HepG2 (cell line): Measurements from ENCODE around the gene SCAMP3. TPM values are rescaled to one million over a fixed set of nuclear protein-coding genes. Genes with fewer than 3 reads are reported as not detected.

Experiments used
- CENPX ChIP-seq: sonication (generic); formaldehyde crosslinking; IDR thresholded peaks from 2 replicates; pipeline ENCODE4 v1.9.0; 2021; ENCODE audit warnings: mild to moderate bottlenecking, missing genetic modification reagents, moderate library complexity
- MXD3 ChIP-seq: IDR thresholded peaks from 2 replicates; pipeline ENCODE4 v1.6.1; 2016; ENCODE audit warnings: mild to moderate bottlenecking, missing biosample characterization, missing genetic modification reagents
- PHF21A ChIP-seq: sonication (generic); formaldehyde crosslinking; IDR thresholded peaks from 2 replicates; pipeline ENCODE4 v1.5.0; 2020; ENCODE audit warnings: mild to moderate bottlenecking, missing genetic modification reagents
- PTBP1 ChIP-seq: fragments of 200-400 bp; formaldehyde crosslinking; IDR thresholded peaks from 2 replicates; pipeline ENCODE4 v1.6.1; 2018; ENCODE audit warnings: low read length, low read depth; ENCODE audit not compliant: poor library complexity, severe bottlenecking
- SP2 ChIP-seq: sonication (generic); formaldehyde crosslinking; IDR thresholded peaks from 2 replicates; pipeline ENCODE4 v1.5.1; 2020; ENCODE audit warnings: mild to moderate bottlenecking, missing genetic modification reagents
- TEAD3 ChIP-seq: optimal IDR thresholded peaks from 2 replicates; pipeline ENCODE3; 2016; ENCODE audit warnings: borderline replicate concordance
- ZFP1 ChIP-seq: IDR thresholded peaks from 2 replicates; pipeline ENCODE4 v1.6.1; 2016
- ZKSCAN5 ChIP-seq: sonication (generic); formaldehyde crosslinking; IDR thresholded peaks from 2 replicates; pipeline ENCODE4 v1.5.1; 2020; ENCODE audit warnings: mild to moderate bottlenecking, missing genetic modification reagents
- ZNF225 ChIP-seq: sonication (generic); formaldehyde crosslinking; IDR thresholded peaks from 2 replicates; pipeline ENCODE4 v1.4.0; 2020; ENCODE audit warnings: mild to moderate bottlenecking, missing genetic modification reagents
- ZNF264 ChIP-seq: sonication (generic); formaldehyde crosslinking; IDR thresholded peaks from 2 replicates; pipeline ENCODE4 v1.4.0; 2020; ENCODE audit warnings: missing genetic modification reagents
- ZNF446 ChIP-seq: sonication (generic); formaldehyde crosslinking; IDR thresholded peaks from 2 replicates; pipeline ENCODE4 v1.5.0; 2020; ENCODE audit warnings: mild to moderate bottlenecking, missing genetic modification reagents
- ZNF687 ChIP-seq: sonication (generic); formaldehyde crosslinking; IDR thresholded peaks from 2 replicates; pipeline ENCODE4 v1.5.1; 2020; ENCODE audit warnings: mild to moderate bottlenecking, missing genetic modification reagents, moderate library complexity
- ZNF761 ChIP-seq: sonication (generic); formaldehyde crosslinking; conservative IDR thresholded peaks from 2 replicates; pipeline ENCODE4 v1.4.0; 2020; ENCODE audit warnings: mild to moderate bottlenecking, missing genetic modification reagents
- ZNF891 ChIP-seq: sonication (generic); formaldehyde crosslinking; IDR thresholded peaks from 2 replicates; pipeline ENCODE4 v1.5.0; 2020; ENCODE audit warnings: mild to moderate bottlenecking, missing genetic modification reagents
- ZSCAN9 ChIP-seq: IDR thresholded peaks from 2 replicates; pipeline ENCODE4 v1.6.1; 2016; ENCODE audit warnings: borderline replicate concordance
- polyA plus RNA-seq, 8 experiments: library from polyadenylated mRNA; depleted of rRNA in 3 of 8; stranded (reverse) in 7 of 8; unstranded in 1 of 8; fragments of >200 nt; fragmentation: Illumina TruSeq in 4 of 8; extraction: Trizol in 4 of 8; gene quantifications; 2 replicates each; pipeline versions ENCODE4 v1.2.1 to v1.2.3, GENCODE V29; 2011 to 2016; ENCODE audit warnings: low read depth in 4 of 8, missing spikeins in 1 of 8, mixed read lengths in 1 of 8; ENCODE audit not compliant: insufficient read depth in 1 of 8
- total RNA-seq, 5 experiments: library from RNA; depleted of rRNA; stranded (reverse); fragments of >200 nt; fragmentation: Illumina TruSeq; extraction: Trizol; gene quantifications; 2 replicates each; pipeline ENCODE4 v1.2.3, GENCODE V29; 2016; ENCODE audit warnings: low read depth in 1 of 5
- TF ChIP-seq, protein P1 (sequence below): sonication (generic); formaldehyde crosslinking; IDR thresholded peaks from 2 replicates; pipeline ENCODE4 v1.9.0; 2022; ENCODE audit warnings: missing genetic modification reagents, mild to moderate bottlenecking, borderline replicate concordance
- TF ChIP-seq, protein P2 (sequence below): sonication (generic); formaldehyde crosslinking; IDR thresholded peaks from 2 replicates; pipeline ENCODE4 v1.8.0; 2022; ENCODE audit warnings: missing genetic modification reagents, mild to moderate bottlenecking, moderate library complexity, borderline replicate concordance
- TF ChIP-seq, protein P3 (sequence below): sonication (generic); formaldehyde crosslinking; IDR thresholded peaks from 2 replicates; pipeline ENCODE4 v1.5.0; 2020; ENCODE audit warnings: mild to moderate bottlenecking, missing genetic modification reagents

Gene SCAMP3
- total and polyA plus RNA-seq, 2 of the 13 experiments (the other 11 are each of a cell fraction or from before 2014, with no cell fraction given), result 46.8 to 83.3 TPM

GRCh38 chr1:155206891-155207805 lies 55.0 kb downstream of the SCAMP3 start (continued):
- TF ChIP-seq, protein P1, sequence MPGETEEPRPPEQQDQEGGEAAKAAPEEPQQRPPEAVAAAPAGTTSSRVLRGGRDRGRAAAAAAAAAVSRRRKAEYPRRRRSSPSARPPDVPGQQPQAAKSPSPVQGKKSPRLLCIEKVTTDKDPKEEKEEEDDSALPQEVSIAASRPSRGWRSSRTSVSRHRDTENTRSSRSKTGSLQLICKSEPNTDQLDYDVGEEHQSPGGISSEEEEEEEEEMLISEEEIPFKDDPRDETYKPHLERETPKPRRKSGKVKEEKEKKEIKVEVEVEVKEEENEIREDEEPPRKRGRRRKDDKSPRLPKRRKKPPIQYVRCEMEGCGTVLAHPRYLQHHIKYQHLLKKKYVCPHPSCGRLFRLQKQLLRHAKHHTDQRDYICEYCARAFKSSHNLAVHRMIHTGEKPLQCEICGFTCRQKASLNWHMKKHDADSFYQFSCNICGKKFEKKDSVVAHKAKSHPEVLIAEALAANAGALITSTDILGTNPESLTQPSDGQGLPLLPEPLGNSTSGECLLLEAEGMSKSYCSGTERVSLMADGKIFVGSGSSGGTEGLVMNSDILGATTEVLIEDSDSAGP (CRISPR knock-in tag), result peak; percentile 15; the same call in 1 of the 2 replicates
- TF ChIP-seq ZNF446 (no peak), PHF21A (CRISPR knock-in tag) (no peak), ZKSCAN5 (no peak), PTBP1 (no peak), ZFP1 (CRISPR knock-in tag) (no peak), CENPX (CRISPR knock-in tag) (no peak), ZNF761 (CRISPR knock-in tag) (0 out of 2 replicates have a peak, but pooled peaks have one; percentile 27), ZSCAN9 (CRISPR knock-in tag) (no peak), ZNF891 (CRISPR knock-in tag) (peak; percentile 46; the same call in 1 of the 2 replicates), ZNF264 (CRISPR knock-in tag) (0 out of 2 replicates have a peak, but pooled peaks have one; percentile 24), TEAD3 (CRISPR knock-in tag) (peak; percentile 34), SP2 (CRISPR knock-in tag) (no peak), MXD3 (CRISPR knock-in tag) (no peak), ZNF225 (CRISPR knock-in tag) (no peak), ZNF687 (peak; percentile 40)
- TF ChIP-seq, protein P2, sequence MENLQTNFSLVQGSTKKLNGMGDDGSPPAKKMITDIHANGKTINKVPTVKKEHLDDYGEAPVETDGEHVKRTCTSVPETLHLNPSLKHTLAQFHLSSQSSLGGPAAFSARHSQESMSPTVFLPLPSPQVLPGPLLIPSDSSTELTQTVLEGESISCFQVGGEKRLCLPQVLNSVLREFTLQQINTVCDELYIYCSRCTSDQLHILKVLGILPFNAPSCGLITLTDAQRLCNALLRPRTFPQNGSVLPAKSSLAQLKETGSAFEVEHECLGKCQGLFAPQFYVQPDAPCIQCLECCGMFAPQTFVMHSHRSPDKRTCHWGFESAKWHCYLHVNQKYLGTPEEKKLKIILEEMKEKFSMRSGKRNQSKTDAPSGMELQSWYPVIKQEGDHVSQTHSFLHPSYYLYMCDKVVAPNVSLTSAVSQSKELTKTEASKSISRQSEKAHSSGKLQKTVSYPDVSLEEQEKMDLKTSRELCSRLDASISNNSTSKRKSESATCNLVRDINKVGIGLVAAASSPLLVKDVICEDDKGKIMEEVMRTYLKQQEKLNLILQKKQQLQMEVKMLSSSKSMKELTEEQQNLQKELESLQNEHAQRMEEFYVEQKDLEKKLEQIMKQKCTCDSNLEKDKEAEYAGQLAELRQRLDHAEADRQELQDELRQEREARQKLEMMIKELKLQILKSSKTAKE (CRISPR knock-in tag), result no peak
- TF ChIP-seq, protein P3, sequence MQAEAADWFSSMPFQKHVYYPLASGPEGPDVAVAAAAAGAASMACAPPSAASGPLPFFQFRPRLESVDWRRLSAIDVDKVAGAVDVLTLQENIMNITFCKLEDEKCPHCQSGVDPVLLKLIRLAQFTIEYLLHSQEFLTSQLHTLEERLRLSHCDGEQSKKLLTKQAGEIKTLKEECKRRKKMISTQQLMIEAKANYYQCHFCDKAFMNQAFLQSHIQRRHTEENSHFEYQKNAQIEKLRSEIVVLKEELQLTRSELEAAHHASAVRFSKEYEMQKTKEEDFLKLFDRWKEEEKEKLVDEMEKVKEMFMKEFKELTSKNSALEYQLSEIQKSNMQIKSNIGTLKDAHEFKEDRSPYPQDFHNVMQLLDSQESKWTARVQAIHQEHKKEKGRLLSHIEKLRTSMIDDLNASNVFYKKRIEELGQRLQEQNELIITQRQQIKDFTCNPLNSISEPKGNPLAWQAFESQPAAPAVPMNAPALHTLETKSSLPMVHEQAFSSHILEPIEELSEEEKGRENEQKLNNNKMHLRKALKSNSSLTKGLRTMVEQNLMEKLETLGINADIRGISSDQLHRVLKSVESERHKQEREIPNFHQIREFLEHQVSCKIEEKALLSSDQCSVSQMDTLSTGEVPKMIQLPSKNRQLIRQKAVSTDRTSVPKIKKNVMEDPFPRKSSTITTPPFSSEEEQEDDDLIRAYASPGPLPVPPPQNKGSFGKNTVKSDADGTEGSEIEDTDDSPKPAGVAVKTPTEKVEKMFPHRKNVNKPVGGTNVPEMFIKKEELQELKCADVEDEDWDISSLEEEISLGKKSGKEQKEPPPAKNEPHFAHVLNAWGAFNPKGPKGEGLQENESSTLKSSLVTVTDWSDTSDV (CRISPR knock-in tag), result no peak
